ENCODE results near the gene DEFB121. TPM values are rescaled to one million over a fixed set of nuclear protein-coding genes. Genes with fewer than 3 reads are reported as not detected.
"Not testable (repeated sequence)": the region's sequence is repeated elsewhere in the genome, so short reads cannot be mapped to it uniquely, and the experiment has no call there.

DEFB121 gene
- not detected for polyA plus RNA-seq (2013, experiment 1 of 2; ENCODE audit: insufficient read length)
- not detected for polyA plus RNA-seq (2013, experiment 2 of 2; ENCODE audit: insufficient read length)

- no peak for DNase-seq
Measured at GRCh38 chr20:31406115-31406514, at the start of gene DEFB121. DEFB121 (minus strand) TSS chr20:31406215; CDS start chr20:31406152, 63 bp downstream.

- no peak for DNase-seq
Measured at GRCh38 chr20:31454361-31454760, 48.3 kb upstream of the DEFB121 start.

GRCh38 chr20:31452575-31452974, 46.6 kb upstream of the DEFB121 start:
- no peak for DNase-seq

- no peak for DNase-seq
Measured at GRCh38 chr20:31449511-31450414, 43.7 kb upstream of the DEFB121 start.

GRCh38 chr20:31446084-31446819, 40.2 kb upstream of the DEFB121 start:
- DNase-seq: no peak

GRCh38 chr20:31440012-31440659, 34.1 kb upstream of the DEFB121 start, which contains the start of gene DEFB123:
DEFB123 (plus strand) TSS chr20:31440632; CDS start chr20:31440699, 67 bp downstream.
- DNase-seq: no peak

- no peak for DNase-seq
Measured at GRCh38 chr20:31430568-31431115, 24.6 kb upstream of the DEFB121 start.

- not testable (repeated sequence) for DNase-seq
Measured at GRCh38 chr20:31427576-31427975, 21.6 kb upstream of the DEFB121 start.

GRCh38 chr20:31426891-31427551, 21.0 kb upstream of the DEFB121 start:
- DNase-seq: not testable (repeated sequence)

- DNase-seq: no peak
Measured at GRCh38 chr20:31425797-31426196, 19.8 kb upstream of the DEFB121 start.

GRCh38 chr20:31418307-31418706, 12.3 kb upstream of the DEFB121 start:
- DNase-seq: no peak

- no peak for DNase-seq
Measured at GRCh38 chr20:31415653-31416052, 9.6 kb upstream of the DEFB121 start.

GRCh38 chr20:31414381-31414780, 8.4 kb upstream of the DEFB121 start:
- DNase-seq: no peak

- no peak for DNase-seq
Measured at GRCh38 chr20:31410011-31410410, 4.0 kb upstream of the DEFB121 start.

GRCh38 chr20:31403886-31404285, 2.1 kb downstream of the DEFB121 start:
- no peak for DNase-seq

- no peak for DNase-seq
Measured at GRCh38 chr20:31394900-31395299, 11.1 kb downstream of the DEFB121 start.

GRCh38 chr20:31392836-31393235, 13.2 kb downstream of the DEFB121 start:
- DNase-seq: no peak

GRCh38 chr20:31390490-31390889, 15.5 kb downstream of the DEFB121 start, which contains the start of gene DEFB119:
DEFB119 (minus strand) TSS chr20:31390590; CDS start chr20:31390483, 107 bp downstream.
- no peak for DNase-seq

GRCh38 chr20:31374346-31374745, 31.7 kb downstream of the DEFB121 start:
- no peak for DNase-seq

GRCh38 chr20:31368301-31368700, 37.7 kb downstream of the DEFB121 start, which contains the start of gene DEFB118:
DEFB118 (plus strand) TSS chr20:31368601; CDS start chr20:31368651, 50 bp downstream.
- no peak for DNase-seq

- DNase-seq: not testable (repeated sequence)
Measured at GRCh38 chr20:31364272-31364671, 41.7 kb downstream of the DEFB121 start.

GRCh38 chr20:31363295-31363694, 42.7 kb downstream of the DEFB121 start:
- no peak for DNase-seq
